GM21528 (cell line): Measurements from ENCODE around the gene UBAP1L.
"Not testable (repeated sequence)": the region's sequence is repeated elsewhere in the genome, so short reads cannot be mapped to it uniquely, and the experiment has no call there.

Experiments
- ATAC-seq: cut with Tn5 transposase; IDR thresholded peaks from one replicate; pipeline ENCODE4 v1.9.1; 2021; ENCODE audit warnings: mild to moderate bottlenecking, moderate library complexity; ENCODE audit not compliant: unreplicated experiment, low FRiP score

Gene UBAP1L

DNA sequence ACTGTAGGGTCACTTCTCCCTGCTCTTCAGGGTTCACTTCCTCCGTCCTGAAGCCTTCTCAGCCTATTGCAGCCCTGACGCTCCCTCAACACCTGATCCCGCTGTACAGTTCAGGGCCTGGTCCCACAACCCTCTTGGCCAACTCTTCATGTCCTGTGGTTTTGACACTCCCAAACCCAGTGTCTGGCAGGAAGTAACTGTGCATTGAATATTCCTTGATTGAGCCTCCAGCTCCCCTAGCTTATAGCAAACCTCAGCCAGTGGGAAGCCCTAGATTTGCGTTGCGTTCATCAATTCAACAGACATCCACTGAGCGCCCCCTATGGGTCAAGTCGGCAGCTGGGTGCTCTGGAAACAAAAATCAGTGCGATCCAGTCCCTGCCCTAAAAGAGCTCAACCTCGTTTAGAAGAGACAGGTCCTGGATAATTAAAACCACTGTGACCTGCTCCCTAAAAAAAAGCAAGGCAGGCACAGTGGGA is 13.5 kb downstream of the UBAP1L start:
- no peak for ATAC-seq

DNA sequence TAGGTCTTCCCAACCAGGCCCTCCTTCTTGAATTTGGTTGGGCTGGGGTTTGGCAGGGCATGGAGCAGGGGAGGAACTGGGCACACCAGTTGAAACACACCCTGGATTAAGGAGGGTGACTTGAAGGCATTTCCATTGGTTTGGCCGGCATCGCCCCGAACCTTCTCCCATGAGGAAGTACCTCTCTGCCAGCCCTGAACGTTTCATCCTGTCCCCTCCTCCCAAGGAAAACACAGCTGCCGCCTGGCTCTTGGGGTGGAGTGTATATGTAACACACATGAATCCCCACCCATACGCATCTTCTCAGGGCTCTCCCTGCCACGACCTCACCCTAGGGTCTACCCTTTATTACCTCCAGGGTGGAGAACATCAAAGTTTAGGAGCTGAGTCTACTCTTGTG is 14.6 kb downstream of the UBAP1L start:
- no peak for ATAC-seq

DNA sequence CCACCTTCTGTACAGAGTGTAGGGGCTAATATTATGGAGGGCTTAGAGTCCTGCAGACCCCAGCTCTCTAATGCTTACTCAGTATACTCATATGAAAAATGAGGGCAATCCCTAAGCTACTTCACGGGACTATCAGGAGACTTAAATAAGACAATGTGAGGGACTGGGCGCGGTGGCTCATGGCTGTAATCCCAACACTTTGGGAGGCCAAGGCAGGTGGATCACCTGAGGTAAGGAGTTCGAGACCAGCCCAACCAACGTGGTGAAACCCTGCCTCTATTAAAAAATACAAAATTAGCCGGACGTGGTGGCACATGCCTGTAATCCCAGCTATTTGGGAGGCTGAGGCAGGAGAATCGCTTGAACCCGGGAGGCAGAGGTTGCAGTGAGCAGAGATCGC is 15.2 kb downstream of the UBAP1L start:
- not testable (repeated sequence) for ATAC-seq

- no peak for ATAC-seq
Observed at GRCh38 chr15:65099336-65099735, 15.7 kb downstream of the UBAP1L start.

GRCh38 chr15:65097651-65098263 is 17.2 kb downstream of the UBAP1L start:
- no peak for ATAC-seq

DNA sequence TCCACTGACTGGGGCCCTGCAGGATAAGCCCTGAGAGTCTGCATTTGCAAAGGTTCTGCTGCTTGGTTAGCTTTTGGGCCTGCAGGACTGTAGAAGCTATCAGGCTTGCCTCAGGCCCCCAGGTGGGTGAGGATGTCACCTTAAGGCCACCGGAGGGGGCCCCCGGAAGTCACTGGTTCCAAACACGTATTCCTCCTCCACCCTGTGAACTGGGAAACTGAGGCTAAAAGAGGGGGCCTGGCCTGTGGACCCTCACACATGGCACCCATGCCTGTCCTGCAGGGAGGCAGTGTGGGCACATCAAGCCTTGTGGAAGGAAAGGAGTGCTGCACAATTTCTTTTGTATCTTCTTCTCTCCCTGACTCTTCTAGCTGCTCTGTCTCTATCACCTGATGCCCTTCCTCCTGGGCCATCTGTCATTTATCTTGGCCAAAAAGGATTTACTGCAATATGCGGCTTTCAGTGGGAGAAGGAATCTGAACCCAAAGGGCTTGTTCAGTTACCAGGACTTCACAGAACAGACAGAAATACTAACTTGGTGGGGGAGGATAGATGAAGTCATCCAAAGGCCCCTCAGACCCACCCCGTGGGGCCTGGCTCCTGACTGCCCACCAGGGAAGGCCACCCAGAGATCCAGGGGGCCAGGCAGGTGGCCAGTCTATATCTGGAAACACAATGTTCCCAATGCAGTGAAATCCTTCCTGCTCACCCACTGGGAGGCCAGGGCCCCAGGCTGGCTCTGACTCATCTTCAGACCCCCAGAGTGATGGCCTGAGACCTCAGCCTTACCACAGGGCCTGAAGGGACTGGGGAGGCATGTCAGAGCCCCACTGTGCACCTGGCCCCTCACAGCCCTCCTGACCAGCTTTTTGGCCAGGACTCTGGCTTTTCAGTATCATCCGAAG is 18.3 kb downstream of the UBAP1L start:
- no peak for ATAC-seq

- ATAC-seq = no peak
Observed at GRCh38 chr15:65095747-65096104, 19.3 kb downstream of the UBAP1L start.

GRCh38 chr15:65095011-65095746 is 19.8 kb downstream of the UBAP1L start:
- no peak for ATAC-seq

GRCh38 chr15:65094294-65094995 is 20.6 kb downstream of the UBAP1L start:
- ATAC-seq = no peak

- ATAC-seq = not testable (repeated sequence)
Observed at GRCh38 chr15:65093793-65094170, 21.2 kb downstream of the UBAP1L start.

- no peak for ATAC-seq
Observed at GRCh38 chr15:65092911-65093792, 21.8 kb downstream of the UBAP1L start.

GRCh38 chr15:65091946-65092770 is 22.8 kb downstream of the UBAP1L start:
- no peak for ATAC-seq

DNA sequence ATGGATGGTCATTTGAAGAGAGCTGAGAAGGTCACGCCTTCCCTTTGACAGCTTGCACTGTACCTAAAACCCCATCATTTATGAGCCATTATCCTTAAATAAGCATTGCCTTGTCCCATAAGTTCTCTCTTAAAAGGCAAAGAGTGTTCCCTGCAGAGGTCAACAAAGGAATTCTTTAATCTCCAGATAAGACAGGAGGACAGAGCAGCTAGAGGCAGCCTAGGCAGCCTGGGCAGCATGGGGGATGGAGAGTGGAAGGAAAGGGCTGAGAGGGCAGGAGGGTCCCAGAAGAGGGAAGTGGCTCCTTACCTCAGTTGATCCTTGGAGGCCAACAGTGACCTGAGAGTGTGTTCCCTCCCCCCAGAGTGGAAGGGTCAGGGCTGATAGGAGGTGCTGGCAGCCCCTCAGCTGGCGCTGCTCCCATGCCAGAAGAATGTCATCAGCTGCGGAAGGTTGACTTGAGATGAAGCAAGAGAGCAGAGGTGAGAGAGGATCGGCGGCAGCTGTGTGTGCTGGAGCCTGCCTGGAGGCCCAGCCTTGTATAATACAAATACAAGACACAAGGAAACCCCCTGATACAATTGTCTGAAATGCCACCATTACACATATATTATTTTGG is 25.7 kb downstream of the UBAP1L start:
- no peak for ATAC-seq

- no peak for ATAC-seq
Observed at GRCh38 chr15:65088643-65089021, 26.4 kb downstream of the UBAP1L start.

DNA sequence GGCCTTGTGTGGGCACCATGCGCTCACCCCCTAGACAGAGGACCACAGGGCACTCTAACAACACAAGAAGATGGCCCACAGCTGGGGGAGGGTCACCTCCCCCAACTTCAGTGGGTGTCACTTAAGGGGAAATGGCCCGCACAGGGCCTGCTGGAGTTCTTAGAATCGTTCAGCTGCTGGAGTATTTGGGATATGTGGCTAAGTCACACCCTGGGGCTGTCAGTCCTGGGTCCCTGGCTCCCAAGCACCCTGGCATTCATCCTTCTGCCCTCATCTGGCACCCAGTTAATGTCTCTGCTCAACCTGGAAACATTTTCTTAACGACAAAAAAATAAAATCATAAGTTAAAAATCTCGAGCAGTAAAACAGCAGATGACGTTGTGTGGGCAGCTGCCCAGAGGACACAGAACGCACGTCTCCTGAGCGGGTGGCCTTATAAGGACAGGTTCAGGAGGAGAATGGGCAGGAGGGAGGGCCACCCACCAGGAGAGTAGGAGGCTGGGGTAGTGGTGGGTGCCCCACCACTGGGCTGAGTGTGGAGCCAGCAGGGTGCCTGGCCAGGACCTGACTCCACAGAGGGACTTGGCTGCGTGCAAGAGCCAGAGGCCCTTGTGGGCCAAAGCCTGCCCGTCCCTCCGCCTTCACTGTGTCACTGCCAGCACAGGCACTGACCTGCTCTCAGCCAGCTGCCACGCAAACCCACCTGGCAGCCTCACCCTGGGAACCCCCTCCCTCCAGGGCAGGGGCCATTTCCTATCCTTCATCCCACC is 26.9 kb downstream of the UBAP1L start:
- ATAC-seq = no peak

DNA sequence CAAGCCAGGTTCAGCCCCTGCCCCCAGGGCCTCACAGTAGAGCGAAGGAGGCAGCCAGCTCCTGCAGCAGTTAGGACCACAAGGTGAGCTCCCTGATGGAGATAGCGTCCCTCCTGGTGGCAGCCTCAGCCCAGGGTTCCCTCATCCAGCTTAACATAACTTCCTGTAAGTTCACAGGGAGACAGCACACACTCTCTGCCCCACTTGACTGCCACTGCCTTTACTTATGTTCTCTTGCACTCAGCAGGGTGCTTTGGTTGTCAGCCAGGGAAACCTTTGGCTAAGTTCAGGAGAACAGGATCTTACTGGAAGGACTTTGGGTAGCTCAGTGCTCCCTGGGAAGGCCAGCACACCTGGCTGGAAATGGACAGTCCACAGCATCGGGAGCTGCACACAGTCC is 27.6 kb downstream of the UBAP1L start:
- no peak for ATAC-seq

- ATAC-seq = no peak
Observed at GRCh38 chr15:65086680-65087111, 28.3 kb downstream of the UBAP1L start.
